ENCODE data around the gene CCDC3.

CCDC3 gene

DNA sequence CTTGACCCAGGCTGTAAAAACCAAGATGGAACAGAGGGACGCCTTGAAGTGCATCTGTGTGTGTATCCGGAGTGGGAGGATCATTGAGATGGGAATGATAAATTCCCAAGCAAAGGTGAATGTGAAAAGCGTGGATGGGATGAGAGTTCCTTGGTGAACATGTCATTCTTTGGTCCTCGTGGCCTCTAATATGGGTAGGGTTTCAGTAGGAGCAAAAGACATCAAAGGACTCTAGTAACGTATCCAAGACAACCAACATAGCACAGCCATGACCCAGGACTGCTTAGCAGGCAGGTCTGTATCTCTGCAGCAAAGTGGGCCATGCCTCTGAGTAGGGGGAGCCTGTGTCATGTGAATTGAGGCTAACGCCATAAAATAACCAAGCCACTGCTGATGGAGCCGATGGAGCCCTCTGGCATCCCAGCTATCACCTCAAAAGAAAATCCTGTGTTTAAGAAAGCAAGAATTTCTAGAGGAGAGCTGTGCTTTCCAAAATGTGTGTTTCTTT lies 98.6 kb downstream of the CCDC3 start:
- no peak for DNase-seq (ENCODE audit: low read depth in 1 of 2, low spot score in 1 of 2)
- H3K27me3 ChIP-seq (ENCODE audit: insufficient read depth, poor library complexity, severe bottlenecking), result no peaks in the 10 kb centered on the region
- TF ChIP-seq POLR2AphosphoS5 (IDR thresholded peaks at IDR 0.05; ENCODE audit: low read depth) (no peak), SPI1 (IDR thresholded peaks at IDR 0.05; ENCODE audit: borderline replicate concordance, low read depth) (no peak), GABPA (IDR thresholded peaks at IDR 0.05; ENCODE audit: low read depth) (no peak)
- TF ChIP-seq, protein P1, sequence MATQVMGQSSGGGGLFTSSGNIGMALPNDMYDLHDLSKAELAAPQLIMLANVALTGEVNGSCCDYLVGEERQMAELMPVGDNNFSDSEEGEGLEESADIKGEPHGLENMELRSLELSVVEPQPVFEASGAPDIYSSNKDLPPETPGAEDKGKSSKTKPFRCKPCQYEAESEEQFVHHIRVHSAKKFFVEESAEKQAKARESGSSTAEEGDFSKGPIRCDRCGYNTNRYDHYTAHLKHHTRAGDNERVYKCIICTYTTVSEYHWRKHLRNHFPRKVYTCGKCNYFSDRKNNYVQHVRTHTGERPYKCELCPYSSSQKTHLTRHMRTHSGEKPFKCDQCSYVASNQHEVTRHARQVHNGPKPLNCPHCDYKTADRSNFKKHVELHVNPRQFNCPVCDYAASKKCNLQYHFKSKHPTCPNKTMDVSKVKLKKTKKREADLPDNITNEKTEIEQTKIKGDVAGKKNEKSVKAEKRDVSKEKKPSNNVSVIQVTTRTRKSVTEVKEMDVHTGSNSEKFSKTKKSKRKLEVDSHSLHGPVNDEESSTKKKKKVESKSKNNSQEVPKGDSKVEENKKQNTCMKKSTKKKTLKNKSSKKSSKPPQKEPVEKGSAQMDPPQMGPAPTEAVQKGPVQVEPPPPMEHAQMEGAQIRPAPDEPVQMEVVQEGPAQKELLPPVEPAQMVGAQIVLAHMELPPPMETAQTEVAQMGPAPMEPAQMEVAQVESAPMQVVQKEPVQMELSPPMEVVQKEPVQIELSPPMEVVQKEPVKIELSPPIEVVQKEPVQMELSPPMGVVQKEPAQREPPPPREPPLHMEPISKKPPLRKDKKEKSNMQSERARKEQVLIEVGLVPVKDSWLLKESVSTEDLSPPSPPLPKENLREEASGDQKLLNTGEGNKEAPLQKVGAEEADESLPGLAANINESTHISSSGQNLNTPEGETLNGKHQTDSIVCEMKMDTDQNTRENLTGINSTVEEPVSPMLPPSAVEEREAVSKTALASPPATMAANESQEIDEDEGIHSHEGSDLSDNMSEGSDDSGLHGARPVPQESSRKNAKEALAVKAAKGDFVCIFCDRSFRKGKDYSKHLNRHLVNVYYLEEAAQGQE (IDR thresholded peaks at IDR 0.05; ENCODE audit: insufficient replicate concordance, low read depth), result no peak
- TF ChIP-seq, protein P2, sequence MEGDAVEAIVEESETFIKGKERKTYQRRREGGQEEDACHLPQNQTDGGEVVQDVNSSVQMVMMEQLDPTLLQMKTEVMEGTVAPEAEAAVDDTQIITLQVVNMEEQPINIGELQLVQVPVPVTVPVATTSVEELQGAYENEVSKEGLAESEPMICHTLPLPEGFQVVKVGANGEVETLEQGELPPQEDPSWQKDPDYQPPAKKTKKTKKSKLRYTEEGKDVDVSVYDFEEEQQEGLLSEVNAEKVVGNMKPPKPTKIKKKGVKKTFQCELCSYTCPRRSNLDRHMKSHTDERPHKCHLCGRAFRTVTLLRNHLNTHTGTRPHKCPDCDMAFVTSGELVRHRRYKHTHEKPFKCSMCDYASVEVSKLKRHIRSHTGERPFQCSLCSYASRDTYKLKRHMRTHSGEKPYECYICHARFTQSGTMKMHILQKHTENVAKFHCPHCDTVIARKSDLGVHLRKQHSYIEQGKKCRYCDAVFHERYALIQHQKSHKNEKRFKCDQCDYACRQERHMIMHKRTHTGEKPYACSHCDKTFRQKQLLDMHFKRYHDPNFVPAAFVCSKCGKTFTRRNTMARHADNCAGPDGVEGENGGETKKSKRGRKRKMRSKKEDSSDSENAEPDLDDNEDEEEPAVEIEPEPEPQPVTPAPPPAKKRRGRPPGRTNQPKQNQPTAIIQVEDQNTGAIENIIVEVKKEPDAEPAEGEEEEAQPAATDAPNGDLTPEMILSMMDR (IDR thresholded peaks at IDR 0.05; ENCODE audit: insufficient read depth, low read length), result no peak

GRCh38 chr10:12902135-12902572 lies 99.4 kb downstream of the CCDC3 start:
- no peak overlapping the region for H3K4me3 ChIP-seq (replicated peaks; ENCODE audit: insufficient read depth, low read length)
- TF ChIP-seq GABPA (IDR thresholded peaks at IDR 0.05; ENCODE audit: low read depth) (no peak), POLR2AphosphoS5 (IDR thresholded peaks at IDR 0.05; ENCODE audit: low read depth) (no peak), SPI1 (IDR thresholded peaks at IDR 0.05; ENCODE audit: borderline replicate concordance, low read depth) (no peak)
- TF ChIP-seq, protein P2 (IDR thresholded peaks at IDR 0.05; ENCODE audit: insufficient read depth, low read length), result no peak
- TF ChIP-seq, protein P1 (IDR thresholded peaks at IDR 0.05; ENCODE audit: insufficient replicate concordance, low read depth), result no peak
- peak in 1 of 2 experiments; percentile 1 for DNase-seq (ENCODE audit: low read depth in 1 of 2, low spot score in 1 of 2)
- no peaks in the 10 kb centered on the region for H3K27me3 ChIP-seq (ENCODE audit: insufficient read depth, poor library complexity, severe bottlenecking)
- H3K27ac ChIP-seq (replicated peaks), result no peak overlapping the region

More for the DNA sequence above, 98.6 kb downstream of the CCDC3 start:
- Histone ChIP-seq H3K27ac (replicated peaks) (no peak overlapping the region), H3K4me3 (replicated peaks; ENCODE audit: insufficient read depth, low read length) (no peak overlapping the region)

GRCh38 chr10:12899546-12899945 lies 102.0 kb downstream of the CCDC3 start:
- DNase-seq (ENCODE audit: low read depth in 1 of 2, low spot score in 1 of 2), result no peak
- Histone ChIP-seq H3K4me3 (replicated peaks; ENCODE audit: insufficient read depth, low read length) (no peak overlapping the region), H3K27ac (replicated peaks) (no peak overlapping the region), H3K27me3 (ENCODE audit: insufficient read depth, poor library complexity, severe bottlenecking) (no peaks in the 10 kb centered on the region)
- TF ChIP-seq SPI1 (IDR thresholded peaks at IDR 0.05; ENCODE audit: borderline replicate concordance, low read depth) (no peak), GABPA (IDR thresholded peaks at IDR 0.05; ENCODE audit: low read depth) (no peak), POLR2AphosphoS5 (IDR thresholded peaks at IDR 0.05; ENCODE audit: low read depth) (no peak)
- TF ChIP-seq, protein P2 (IDR thresholded peaks at IDR 0.05; ENCODE audit: insufficient read depth, low read length), result no peak
- TF ChIP-seq, protein P1 (IDR thresholded peaks at IDR 0.05; ENCODE audit: insufficient replicate concordance, low read depth), result no peak

Measured in HL-60 (cell line).